Activated CD4-positive, CD25-positive, alpha-beta regulatory T cell treated with anti-CD3 and anti-CD28 coated beads, Interleukin-2, amount 50 U/mL, for 16 hours (primary cell): ENCODE data around the gene FADS3.

Experiments used
- DNase-seq: peaks from one replicate; pipeline ENCODE4 v3.0.0-alpha.2; 2020; ENCODE audit warnings: low read depth, low spot score

Gene FADS3

GRCh38 chr11:61913699-61914395 is 22.5 kb upstream of the FADS3 start:
- DNase-seq, result no peak

- no peak for DNase-seq
Measured at GRCh38 chr11:61912991-61913698, 21.8 kb upstream of the FADS3 start.

- DNase-seq, result no peak
Measured at GRCh38 chr11:61912530-61912898, 21.2 kb upstream of the FADS3 start.

GRCh38 chr11:61911701-61912529 is 20.6 kb upstream of the FADS3 start:
- no peak for DNase-seq

- no peak for DNase-seq
Measured at GRCh38 chr11:61911128-61911700, 19.9 kb upstream of the FADS3 start.

GRCh38 chr11:61910187-61911127 is 19.1 kb upstream of the FADS3 start:
- no peak for DNase-seq

GRCh38 chr11:61908730-61909316 is 17.5 kb upstream of the FADS3 start:
- DNase-seq, result no peak

- no peak for DNase-seq
Measured at GRCh38 chr11:61907871-61908729, 16.8 kb upstream of the FADS3 start.

- DNase-seq, result no peak
Measured at GRCh38 chr11:61907282-61907681, 15.9 kb upstream of the FADS3 start.

GRCh38 chr11:61906522-61906909 is 15.2 kb upstream of the FADS3 start:
- DNase-seq, result no peak

- no peak for DNase-seq
Measured at GRCh38 chr11:61905801-61906521, 14.6 kb upstream of the FADS3 start.

GRCh38 chr11:61905067-61905696 is 13.8 kb upstream of the FADS3 start:
- DNase-seq, result no peak

- no peak for DNase-seq
Measured at GRCh38 chr11:61904539-61905048, 13.2 kb upstream of the FADS3 start.

- no peak for DNase-seq
Measured at GRCh38 chr11:61903845-61904244, 12.5 kb upstream of the FADS3 start.

GRCh38 chr11:61902313-61902712 is 11.0 kb upstream of the FADS3 start:
- no peak for DNase-seq

GRCh38 chr11:61901397-61901796 is 10.1 kb upstream of the FADS3 start:
- DNase-seq, result no peak

- DNase-seq, result no peak
Measured at GRCh38 chr11:61900251-61900650, 8.9 kb upstream of the FADS3 start.

- DNase-seq, result peak; percentile 84
Measured at GRCh38 chr11:61899146-61899841, 7.9 kb upstream of the FADS3 start.
